ENCODE results near the gene TMEM143.

The TMEM143 gene

DNA sequence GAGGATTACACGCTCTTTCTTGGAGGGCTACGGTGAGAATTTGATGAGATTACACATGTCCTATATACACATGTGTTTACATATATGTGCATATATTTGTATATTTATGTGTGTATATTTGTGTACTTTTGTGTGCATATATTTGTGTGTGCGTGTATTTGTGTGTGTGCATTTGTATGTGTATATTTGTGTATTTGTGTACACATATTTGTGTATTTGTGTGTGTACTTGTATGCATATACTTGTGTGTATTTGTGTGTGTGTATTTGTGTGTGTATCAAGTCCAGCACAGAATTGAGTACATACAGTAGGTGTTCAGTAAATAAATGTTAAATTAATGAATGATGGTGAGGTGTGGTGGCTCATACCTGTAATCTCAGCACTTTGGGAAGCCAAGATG, 1.8 kb downstream of the TMEM143 start:
- H3K27me3 ChIP-seq (ENCODE audit: low read depth, low read length) = no peaks in the 10 kb centered on the region
- no peak overlapping the region for H3K27ac ChIP-seq (ENCODE audit: low read length)
- H3K9ac ChIP-seq (ENCODE audit: low read length) = no peak overlapping the region
- no peak overlapping the region for H3K4me3 ChIP-seq (ENCODE audit: low read length)
- H3K9me3 ChIP-seq (ENCODE audit: insufficient read depth, low read length) = no peaks in the 10 kb centered on the region
- no peaks in the 10 kb centered on the region for H4K20me1 ChIP-seq (ENCODE audit: insufficient read depth, low read length)
- no peak overlapping the region for H3K4me2 ChIP-seq (ENCODE audit: low read length)
- TF ChIP-seq EZH2phosphoT487 (IDR thresholded peaks at IDR 0.05; ENCODE audit: low read depth) = no peak
- TF ChIP-seq, protein P1, sequence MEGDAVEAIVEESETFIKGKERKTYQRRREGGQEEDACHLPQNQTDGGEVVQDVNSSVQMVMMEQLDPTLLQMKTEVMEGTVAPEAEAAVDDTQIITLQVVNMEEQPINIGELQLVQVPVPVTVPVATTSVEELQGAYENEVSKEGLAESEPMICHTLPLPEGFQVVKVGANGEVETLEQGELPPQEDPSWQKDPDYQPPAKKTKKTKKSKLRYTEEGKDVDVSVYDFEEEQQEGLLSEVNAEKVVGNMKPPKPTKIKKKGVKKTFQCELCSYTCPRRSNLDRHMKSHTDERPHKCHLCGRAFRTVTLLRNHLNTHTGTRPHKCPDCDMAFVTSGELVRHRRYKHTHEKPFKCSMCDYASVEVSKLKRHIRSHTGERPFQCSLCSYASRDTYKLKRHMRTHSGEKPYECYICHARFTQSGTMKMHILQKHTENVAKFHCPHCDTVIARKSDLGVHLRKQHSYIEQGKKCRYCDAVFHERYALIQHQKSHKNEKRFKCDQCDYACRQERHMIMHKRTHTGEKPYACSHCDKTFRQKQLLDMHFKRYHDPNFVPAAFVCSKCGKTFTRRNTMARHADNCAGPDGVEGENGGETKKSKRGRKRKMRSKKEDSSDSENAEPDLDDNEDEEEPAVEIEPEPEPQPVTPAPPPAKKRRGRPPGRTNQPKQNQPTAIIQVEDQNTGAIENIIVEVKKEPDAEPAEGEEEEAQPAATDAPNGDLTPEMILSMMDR (IDR thresholded peaks at IDR 0.05; ENCODE audit: low read depth, low read length) = no peak
- peaks cover 13% of the 10 kb centered on the region for H3K4me1 ChIP-seq (ENCODE audit: low read length)
- H2AFZ ChIP-seq (ENCODE audit: low read depth, low read length) = no peak overlapping the region
- peaks cover 7% of the 10 kb centered on the region for H3K36me3 ChIP-seq (replicated peaks; ENCODE audit: low read depth, low read length)
- no peaks in the 10 kb centered on the region for H3K79me2 ChIP-seq (ENCODE audit: low read length)

DNA sequence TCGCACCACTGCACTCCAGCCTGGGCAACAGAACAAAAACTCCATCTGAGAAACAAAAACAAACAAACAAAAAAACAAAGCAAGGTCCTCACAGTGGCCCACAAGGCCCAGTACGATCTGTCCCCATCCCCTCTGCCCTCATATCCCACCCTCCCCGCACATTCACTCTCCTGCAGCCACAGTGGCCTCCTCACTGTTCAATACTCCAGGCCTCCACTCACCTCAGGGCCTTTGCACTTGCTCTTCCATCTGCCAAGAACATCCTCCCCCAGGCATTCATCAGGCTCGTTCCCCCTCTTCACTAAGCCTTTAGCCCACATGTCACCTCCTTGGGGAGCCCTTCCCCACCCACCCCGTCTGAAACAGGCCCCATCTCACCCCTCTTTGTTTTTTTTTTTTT, 4.6 kb downstream of the TMEM143 start:
- no peak overlapping the region for H3K4me2 ChIP-seq (ENCODE audit: low read length)
- peaks cover 7% of the 10 kb centered on the region for H3K36me3 ChIP-seq (replicated peaks; ENCODE audit: low read depth, low read length)
- no peaks in the 10 kb centered on the region for H3K27me3 ChIP-seq (ENCODE audit: low read depth, low read length)
- TF ChIP-seq EZH2phosphoT487 (IDR thresholded peaks at IDR 0.05; ENCODE audit: low read depth) = no peak
- TF ChIP-seq, protein P1 (IDR thresholded peaks at IDR 0.05; ENCODE audit: low read depth, low read length) = no peak
- H3K9ac ChIP-seq (ENCODE audit: low read length) = no peak overlapping the region
- no peak overlapping the region for H3K27ac ChIP-seq (ENCODE audit: low read length)
- H4K20me1 ChIP-seq (ENCODE audit: insufficient read depth, low read length) = no peaks in the 10 kb centered on the region
- H3K9me3 ChIP-seq (ENCODE audit: insufficient read depth, low read length) = no peaks in the 10 kb centered on the region
- H3K79me2 ChIP-seq (ENCODE audit: low read length) = no peaks in the 10 kb centered on the region
- H3K4me3 ChIP-seq (ENCODE audit: low read length) = no peak overlapping the region
- H3K4me1 ChIP-seq (ENCODE audit: low read length) = peaks cover 5% of the 10 kb centered on the region
- no peak overlapping the region for H2AFZ ChIP-seq (ENCODE audit: low read depth, low read length)

DNA sequence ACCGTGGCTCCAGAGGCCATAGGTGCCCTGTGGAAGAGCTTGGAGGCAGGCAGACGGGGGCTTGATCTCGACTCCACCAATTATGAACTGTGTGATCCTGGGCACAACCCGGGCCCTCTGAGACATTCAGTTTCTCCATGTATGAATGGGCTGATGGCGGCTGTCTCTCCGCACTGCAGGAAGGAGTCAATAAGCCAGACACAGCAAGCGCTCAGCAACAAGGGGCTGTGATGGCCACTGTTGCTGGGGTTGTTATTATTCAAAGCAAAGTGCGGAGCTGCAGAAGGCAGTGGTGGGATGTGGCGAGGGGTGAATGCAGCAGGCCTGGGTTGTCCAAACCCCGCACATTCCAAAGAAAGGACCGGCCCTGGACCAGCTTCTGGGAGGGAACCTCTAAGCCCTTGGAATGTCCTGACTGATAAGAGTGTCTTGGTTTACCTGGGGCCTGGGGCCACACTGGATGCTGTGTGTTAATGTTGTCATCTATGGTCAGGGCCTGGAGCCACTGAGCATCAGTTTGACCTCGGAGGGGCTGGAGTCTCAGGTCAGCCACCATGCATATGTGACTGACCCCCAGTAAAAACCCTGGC, 8.3 kb downstream of the TMEM143 start:
- Histone ChIP-seq H3K9ac (ENCODE audit: low read length) (no peak overlapping the region), H3K36me3 (replicated peaks; ENCODE audit: low read depth, low read length) (peaks cover 2% of the 10 kb centered on the region), H3K4me3 (ENCODE audit: low read length) (no peak overlapping the region), H3K79me2 (ENCODE audit: low read length) (no peaks in the 10 kb centered on the region), H2AFZ (ENCODE audit: low read depth, low read length) (no peak overlapping the region), H3K4me2 (ENCODE audit: low read length) (no peak overlapping the region), H3K27me3 (ENCODE audit: low read depth, low read length) (no peaks in the 10 kb centered on the region), H3K27ac (ENCODE audit: low read length) (no peak overlapping the region), H4K20me1 (ENCODE audit: insufficient read depth, low read length) (no peaks in the 10 kb centered on the region), H3K4me1 (ENCODE audit: low read length) (no peaks in the 10 kb centered on the region), H3K9me3 (ENCODE audit: insufficient read depth, low read length) (no peaks in the 10 kb centered on the region)
- TF ChIP-seq, protein P1 (IDR thresholded peaks at IDR 0.05; ENCODE audit: low read depth, low read length) = no peak
- TF ChIP-seq EZH2phosphoT487 (IDR thresholded peaks at IDR 0.05; ENCODE audit: low read depth) = no peak

DNA sequence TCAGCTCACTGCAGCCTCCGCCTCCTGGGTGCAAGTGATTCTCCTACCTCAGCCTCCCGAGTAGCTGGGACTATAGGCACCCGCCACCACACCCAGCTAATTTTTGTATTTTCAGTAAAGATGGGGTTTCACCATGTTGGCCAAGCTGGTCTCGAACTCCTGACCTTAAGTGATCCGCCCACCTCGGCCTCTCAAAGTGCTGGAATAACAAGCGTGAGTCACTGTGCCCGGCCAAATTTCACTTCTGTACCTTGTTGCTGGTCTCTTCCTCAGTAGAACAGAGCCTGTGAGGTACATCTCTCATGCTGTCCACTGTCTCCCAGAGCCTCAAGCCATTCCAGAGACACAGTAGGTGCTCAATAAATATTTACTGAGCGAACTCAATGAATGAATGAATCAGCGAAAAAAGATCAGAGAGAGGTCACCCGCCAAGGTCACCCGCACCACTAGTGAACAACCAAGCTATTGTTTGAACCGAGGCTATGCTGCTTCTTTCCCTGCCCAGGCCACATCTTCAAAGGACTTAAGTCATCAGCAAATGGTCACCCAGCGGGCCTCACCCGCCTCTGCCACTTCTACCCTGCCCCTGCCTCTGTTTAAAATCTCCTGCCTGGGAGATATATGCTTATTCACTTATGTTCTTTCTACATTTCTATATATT, 9.3 kb downstream of the TMEM143 start:
- H3K4me3 ChIP-seq (ENCODE audit: low read length) = no peak overlapping the region
- H3K36me3 ChIP-seq (replicated peaks; ENCODE audit: low read depth, low read length) = peaks cover 2% of the 10 kb centered on the region
- no peaks in the 10 kb centered on the region for H4K20me1 ChIP-seq (ENCODE audit: insufficient read depth, low read length)
- H3K4me2 ChIP-seq (ENCODE audit: low read length) = no peak overlapping the region
- H3K27ac ChIP-seq (ENCODE audit: low read length) = no peak overlapping the region
- no peak overlapping the region for H2AFZ ChIP-seq (ENCODE audit: low read depth, low read length)
- H3K9ac ChIP-seq (ENCODE audit: low read length) = no peak overlapping the region
- no peaks in the 10 kb centered on the region for H3K9me3 ChIP-seq (ENCODE audit: insufficient read depth, low read length)
- H3K79me2 ChIP-seq (ENCODE audit: low read length) = no peaks in the 10 kb centered on the region
- no peak for TF ChIP-seq EZH2phosphoT487 (IDR thresholded peaks at IDR 0.05; ENCODE audit: low read depth)
- TF ChIP-seq, protein P1 (IDR thresholded peaks at IDR 0.05; ENCODE audit: low read depth, low read length) = no peak
- H3K4me1 ChIP-seq (ENCODE audit: low read length) = no peaks in the 10 kb centered on the region
- H3K27me3 ChIP-seq (ENCODE audit: low read depth, low read length) = no peaks in the 10 kb centered on the region

Measured in OCI-LY3 (cell line).